Measurements from ENCODE around the gene LMAN2.
"Not testable (repeated sequence)": the region's sequence is repeated elsewhere in the genome, so short reads cannot be mapped to it uniquely, and the experiment has no call there.

Gene LMAN2

DNA sequence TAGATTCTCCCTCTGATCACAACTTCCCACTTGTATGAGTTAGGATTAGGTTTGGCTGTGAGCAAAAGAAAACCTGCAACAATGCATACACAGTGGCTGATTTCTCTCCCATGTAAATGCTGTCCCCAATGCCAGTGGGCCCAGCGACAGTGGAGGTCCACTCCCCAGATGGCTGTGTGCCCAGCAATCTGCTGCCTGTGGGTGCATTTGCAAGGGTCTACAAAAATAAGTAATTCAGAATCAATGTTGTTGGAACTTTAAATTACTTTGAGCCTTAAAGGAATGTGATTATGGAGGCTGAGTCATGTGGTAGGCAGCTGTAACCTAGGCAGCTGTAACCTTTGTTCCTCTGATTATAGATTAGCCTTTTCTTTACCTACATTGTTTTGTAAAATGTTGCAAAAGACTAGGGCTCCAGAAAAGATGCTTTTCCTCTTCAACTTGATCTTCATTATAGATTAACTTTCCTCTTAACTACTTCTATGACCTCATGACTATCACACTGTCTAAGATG, 25.5 kb downstream of the LMAN2 start:
- ATAC-seq: no peak

DNA sequence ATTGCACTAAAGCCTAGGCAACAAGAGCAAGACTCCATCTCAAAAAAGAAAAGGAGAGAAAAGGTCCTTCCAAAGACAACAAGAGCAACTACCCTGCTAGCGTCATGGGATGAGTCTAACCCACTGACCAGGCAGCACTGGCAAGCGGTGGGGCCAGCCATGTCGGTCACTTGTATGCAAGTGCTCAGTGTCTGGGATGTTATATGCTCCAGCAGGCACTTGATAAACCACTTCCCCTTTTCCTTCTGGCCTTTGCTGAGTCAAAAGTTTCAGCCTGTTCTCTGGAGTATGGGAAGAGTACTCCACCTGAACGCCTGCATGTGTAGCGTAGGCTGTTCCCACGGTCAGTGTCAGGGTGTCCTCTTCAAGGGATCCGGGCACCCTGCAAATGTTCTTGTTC, 30.6 kb downstream of the LMAN2 start:
- ATAC-seq: no peak

DNA sequence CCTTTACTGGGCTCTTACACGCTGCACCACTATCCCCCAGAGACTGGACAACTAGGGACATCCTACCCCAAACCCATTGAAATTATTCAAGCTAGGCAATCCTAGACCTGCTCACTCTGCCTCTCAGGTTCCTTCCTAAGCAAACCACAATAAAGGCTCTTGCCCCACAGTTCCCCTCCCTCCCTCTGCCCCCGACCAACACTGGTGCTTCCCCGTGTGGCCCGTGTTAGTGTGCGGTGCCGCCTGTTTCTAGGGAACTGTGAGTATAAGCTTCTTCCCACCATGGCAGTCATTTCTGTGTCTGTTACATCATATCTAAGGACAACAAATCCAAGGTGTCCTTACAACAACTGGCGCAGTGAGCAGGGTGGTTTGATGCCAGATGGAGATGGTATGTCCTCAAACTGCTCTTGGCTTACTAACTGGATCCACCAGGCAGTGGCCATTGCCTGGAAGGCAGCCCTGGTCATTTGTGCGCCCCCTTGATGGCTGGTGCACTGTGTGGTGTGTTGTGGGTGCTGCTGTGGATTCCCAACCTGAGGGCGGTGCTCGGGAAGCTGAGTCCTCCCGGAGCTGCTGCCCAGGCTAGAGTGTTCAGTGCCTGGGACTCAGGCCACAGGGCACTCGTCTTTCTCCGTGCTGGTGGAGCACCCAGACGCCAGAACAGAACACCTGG, 31.4 kb downstream of the LMAN2 start:
- ATAC-seq: peak in 1 of 2 donors; percentile 20

DNA sequence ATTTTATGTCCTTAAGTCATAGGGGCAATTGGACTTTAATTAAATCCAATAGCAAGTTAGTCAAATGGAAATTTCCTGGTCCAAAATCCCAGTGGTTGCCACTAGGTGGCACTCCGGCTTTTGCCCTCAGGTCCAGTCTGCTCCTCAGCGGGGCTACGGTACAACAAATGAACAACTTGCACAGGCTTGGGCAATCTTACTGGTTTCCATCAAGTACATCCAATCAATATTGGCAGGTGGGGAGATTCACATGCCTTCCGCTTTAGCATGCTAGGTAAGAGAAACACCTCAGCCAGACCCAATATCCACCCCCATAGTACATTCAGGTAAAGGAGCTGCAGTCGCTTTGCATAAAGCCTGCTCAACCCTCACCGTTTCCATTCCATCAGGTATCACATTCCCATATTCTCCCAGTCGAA, 33.5 kb downstream of the LMAN2 start:
- ATAC-seq: peak; percentile 64 to 78

DNA sequence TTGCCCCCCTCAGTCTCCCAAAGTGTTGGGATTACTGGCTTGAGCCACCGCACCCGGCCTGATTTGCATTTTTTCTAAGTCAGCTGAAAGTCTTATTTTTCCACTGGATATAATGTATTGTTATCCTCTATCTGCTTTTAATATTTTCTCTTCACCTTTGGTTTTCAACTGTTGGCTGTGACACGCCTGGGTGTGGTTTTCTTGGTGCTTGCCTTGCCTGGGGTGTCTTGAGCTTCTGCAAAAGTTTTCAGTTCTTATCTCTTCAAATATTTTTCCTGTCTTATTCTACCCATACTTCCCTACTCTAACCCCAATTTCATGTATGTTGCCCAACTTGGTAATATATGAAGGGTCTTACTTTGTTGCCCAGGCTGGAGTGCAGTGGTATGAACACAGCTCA, 35.5 kb downstream of the LMAN2 start:
- no peak for ATAC-seq

DNA sequence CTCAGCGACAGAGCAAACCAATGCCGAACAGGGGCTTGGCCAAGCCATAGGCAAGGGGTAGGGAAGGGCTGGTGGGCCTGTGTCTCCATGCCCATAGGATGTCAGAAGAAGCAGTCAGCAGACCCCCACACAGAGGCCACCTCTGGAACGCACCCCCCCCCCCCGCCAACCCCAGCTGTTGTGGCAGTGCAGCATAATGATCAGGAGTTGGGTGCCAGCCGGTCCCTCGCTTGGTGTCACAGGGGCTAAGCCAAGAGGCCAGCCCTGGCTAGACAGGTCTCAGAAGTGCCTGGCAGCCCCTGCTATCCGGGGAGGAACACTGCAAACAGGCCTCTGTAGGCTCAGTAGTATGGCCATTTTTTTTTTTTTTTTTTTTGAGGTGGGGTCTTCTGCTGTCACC, 36.1 kb downstream of the LMAN2 start:
- no peak for ATAC-seq

DNA sequence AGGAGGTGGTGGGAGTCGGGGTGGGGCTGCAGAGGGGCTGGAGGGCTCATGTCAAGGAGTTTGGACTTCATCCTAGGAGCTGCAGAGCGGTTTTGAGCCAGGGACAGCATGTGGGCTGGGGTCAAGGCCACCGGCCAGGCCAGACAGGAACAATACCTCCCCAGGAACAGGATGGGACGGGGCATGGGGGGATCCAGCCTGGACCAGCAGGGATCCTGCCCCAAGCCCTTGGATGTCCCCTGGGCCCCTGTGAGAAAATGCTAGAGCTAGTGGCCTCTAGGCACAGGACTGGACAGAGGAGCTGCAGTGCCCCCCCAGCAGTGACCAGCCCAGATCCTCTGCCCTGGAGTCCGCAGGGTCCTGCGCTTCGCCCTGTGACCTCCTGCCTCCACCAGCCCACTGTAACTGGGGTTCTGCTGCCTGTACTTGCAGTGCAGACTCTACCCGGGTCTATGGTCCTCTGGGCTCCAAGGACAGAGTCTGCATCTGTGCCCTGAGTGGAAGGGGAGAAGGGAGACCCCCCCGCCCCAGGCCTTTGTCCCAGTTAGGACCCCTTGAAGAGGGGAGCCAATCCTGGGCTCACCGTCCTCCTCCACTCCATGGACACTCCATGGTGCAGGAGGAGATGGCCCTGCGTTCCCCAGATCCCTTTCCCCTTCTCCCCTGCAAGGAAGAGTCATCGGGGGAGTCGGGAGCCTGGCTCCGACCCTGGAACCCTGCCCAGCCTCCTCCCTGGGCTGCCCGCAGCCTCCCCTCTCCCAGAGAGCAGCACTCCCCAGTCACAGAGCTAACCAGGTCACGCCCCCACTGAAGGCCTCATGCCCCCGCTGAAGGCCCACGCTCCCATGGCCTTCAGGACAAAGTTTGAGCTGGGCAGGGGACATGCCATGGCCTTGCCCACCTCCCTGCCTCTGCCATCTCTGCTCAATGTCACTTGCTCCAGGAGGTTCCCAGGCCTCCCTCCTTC, 36.8 kb downstream of the LMAN2 start:
- no peak for ATAC-seq

DNA sequence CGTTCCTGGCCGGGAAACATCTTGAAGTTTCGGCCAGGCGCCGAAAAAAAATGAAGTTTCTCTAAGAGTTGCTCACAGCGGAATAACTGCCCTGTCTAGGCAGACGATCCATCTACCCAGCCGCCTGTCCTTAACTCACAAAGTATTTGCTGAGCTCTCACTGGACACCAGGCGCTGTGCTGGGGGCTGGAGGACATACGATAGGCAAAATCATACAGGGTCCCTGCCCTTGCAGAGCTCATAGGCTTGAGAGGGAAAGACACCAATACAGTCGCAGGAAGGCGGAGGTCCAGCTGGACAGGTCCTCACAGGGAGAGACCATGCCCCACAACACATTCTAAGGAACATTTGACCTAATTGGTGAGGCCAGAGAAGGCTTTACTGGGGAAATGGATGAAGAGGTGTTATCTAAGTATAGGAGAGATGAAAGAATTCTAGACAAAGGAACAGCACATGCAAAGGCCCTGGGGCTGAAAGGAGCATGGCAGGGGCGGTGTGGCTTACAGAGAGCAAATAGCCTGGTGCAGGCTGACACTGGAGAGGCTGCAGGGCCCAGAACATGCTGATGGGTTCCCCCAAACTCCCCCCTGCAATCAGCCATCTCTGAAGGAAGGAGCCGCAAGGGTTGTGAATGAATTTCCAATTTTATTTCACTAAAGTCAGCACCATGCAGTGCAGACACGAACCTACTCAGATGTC, 37.8 kb downstream of the LMAN2 start:
- no peak for ATAC-seq

DNA sequence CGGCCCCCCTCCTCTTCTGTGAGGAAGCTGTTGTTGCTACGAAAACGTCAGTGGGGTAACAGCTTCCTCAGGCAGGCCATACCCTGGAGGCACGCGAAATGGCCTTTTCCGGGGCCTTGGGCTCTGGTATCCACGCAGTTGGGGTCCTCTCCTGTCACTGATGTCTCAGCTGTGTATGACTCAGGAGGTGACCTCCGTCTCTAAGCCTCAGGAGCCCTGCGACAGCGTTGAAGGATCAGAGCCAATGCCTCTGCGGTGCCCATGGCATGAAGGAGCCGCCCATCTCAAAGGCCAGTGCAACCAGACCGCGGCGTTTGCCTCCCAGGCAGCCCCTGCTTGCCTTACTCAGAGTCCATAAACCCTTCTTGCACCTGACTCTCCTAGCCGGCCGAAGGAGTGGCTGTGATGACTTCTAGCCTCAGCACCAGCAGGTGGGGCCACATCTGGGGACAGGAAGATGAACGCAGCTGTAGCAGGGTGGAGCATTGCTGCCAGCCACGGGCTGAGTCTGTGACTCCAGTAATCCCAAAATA, 38.8 kb downstream of the LMAN2 start:
- peak; percentile 9 for ATAC-seq

DNA sequence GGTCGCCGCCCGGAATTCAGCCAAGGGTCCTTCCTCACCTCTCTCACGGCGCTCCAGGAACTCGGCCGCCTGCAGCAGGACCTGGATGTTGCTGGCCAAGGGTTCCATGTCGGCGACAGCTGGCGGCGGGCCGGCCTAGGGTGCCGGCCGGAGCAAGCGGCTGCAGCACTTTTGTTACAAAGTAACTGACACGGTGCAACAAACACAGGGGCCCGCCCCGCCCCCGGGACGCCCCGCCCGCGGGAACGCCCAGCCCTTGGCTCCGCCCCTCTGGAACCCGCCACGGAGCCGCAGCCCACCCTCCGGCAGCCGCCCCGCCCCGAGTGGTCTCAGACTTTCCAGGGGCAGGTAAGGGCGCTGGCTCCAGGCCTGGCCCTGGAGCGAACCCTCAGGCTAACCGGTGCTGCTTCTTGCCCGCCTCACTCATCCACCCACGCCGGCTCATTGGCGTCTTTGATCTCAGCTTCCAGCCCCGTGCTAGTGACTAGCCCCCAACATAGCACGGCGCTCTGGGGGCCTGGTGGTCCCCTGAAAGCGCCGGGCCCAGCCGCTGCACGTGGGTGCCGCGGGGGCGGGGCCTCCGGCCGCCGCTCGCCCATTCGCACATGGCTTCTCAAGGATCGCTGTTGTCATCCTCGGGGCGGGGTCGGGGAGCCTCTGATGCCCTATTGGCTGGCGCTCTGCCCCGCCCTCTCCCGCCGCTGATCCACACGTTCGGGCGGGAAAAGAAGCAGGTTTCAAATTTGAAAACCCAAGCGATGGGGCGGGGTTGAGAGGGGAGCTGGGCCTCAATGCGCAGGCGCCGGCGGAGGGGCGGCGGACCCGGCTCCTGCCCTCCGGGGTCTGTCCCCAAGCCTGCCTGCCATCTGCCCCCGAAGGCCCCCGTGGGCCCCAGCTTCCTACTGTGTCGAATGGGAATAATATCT, 39.5 kb downstream of the LMAN2 start, which contains the start of gene MXD3:
Gene MXD3, minus strand, starts transcription at position 176 of the 926 bp plus-strand sequence. Its CDS starts 68 bp downstream, at position 108.
- peak; percentile 92 to 93 for ATAC-seq

DNA sequence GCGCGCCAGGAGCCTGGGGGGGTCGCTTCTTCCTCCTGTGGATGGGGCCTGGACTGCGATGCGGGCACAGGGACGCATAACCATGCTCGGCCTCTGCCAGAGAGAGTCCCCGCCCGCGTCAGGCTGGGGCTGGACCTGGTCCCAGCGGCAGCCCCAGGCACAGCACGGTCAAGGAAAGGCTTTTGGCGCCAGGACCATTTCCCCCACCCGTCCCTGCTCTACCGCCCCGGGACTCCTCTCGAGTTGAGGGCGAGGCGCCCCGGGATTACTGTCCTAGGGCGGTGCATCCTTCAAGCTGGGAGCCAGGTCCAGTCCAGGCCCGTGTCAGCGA, 40.1 kb downstream of the LMAN2 start:
- no peak for ATAC-seq

DNA sequence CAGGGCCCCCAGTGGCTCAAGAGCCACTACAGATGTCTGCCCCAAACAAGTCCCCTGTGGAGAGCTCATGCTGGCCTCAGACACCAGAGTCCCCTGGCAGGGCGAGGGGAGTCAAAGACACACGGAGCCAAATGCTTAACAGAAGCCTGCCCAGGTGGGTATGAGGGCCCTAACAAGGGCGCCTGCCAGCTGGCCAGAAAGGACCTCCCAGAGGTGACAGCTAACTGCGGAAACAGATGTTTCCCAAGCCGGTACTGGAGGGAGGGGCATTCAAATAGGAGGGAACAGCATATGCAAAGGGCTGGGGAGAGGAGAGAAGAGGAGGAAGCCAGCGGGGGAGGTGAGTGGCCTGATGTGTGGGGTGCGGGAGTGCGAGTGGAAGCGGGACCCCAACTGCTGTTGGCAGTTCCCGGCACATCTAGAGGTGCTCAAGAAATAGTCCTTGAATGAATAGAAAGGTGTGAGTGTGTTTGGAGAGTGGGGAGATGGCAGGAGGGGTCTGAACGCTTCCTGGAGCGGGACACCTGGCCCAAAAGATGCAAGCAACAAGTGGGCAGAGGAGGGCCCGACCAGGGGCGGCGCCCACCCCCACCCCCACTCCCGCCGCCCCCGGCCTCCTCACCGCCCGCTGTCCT, 40.6 kb downstream of the LMAN2 start:
- no peak for ATAC-seq

DNA sequence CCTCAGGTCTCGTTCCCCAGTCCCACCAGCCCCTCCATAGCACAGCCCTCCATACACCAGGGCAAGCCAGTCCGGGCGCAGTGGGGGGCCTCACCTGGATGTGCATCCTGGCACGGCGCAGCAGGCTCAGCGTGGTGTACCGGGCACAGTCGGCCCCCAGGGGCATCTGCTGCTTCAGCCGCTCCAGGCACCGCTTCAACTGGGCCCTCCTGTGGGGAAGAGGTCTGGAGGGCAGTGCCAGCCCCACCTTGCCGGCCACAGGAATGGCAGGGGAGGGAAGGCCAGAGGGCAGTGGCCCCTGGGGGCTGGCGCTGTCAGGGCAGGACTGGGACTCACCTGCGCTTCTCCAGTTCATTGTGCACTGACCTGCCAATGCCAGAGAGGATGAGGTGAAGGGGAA, 41.1 kb downstream of the LMAN2 start:
- ATAC-seq: no peak

DNA sequence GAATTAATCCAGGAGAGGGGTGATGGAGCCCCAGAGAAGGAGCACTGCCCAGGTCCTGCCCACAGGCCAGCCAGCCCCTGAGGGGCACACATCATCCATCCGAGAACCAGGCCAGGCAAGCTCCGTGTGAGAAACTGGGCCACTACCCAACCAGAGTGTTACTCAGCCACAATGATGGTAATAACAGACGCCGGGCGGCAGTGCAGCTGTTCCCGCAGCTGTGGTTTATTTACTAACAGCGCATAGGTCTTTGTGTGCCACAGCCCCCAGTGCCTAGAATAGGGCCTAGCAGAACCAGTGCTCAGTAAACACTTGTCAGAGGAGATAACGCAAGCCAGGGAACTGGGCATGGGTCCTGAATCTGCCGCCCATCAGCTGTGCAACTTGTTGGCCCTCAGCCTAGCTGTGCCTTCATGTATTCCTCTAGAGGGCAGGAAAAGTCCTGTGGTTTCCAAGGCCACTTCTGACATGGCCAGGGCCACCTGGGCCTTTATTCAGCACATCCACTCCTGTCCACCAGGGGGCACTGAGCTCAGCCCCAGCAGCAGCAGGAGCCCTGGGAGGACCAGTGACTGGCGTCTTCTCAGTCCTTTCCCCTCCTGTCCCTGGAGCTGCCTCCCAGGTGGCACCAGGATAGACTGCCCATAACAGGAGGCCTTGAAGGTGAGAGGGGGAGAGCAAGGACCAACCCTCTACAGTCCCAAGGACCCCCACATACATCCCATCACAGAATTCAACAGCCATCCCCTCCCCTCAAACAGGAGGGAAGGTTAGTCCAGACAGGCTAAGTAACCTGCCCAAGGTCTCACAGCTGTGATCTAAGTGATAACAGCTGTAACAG, 41.9 kb downstream of the LMAN2 start:
- peak in 1 of 2 donors; percentile 37 for ATAC-seq

DNA sequence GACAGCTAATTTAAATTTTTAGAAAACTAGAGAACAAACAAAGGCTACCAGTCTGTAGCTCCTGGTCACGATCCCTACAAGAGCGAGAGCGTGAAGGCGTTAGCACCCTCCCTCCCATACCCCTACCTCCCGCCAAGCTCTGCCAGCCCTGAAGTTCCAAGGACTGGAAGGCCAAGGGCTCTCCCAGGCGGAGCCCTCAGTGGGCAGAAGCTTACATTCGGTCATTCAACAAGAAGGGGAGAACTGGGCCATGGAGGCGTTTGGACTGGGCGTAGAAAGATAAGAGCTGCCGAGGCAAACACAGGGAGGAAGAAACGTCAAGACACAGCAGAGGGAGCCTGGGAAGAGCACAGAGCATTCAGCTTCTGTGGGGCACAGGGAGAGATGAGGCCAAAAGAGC, 42.7 kb downstream of the LMAN2 start:
- ATAC-seq: no peak

DNA sequence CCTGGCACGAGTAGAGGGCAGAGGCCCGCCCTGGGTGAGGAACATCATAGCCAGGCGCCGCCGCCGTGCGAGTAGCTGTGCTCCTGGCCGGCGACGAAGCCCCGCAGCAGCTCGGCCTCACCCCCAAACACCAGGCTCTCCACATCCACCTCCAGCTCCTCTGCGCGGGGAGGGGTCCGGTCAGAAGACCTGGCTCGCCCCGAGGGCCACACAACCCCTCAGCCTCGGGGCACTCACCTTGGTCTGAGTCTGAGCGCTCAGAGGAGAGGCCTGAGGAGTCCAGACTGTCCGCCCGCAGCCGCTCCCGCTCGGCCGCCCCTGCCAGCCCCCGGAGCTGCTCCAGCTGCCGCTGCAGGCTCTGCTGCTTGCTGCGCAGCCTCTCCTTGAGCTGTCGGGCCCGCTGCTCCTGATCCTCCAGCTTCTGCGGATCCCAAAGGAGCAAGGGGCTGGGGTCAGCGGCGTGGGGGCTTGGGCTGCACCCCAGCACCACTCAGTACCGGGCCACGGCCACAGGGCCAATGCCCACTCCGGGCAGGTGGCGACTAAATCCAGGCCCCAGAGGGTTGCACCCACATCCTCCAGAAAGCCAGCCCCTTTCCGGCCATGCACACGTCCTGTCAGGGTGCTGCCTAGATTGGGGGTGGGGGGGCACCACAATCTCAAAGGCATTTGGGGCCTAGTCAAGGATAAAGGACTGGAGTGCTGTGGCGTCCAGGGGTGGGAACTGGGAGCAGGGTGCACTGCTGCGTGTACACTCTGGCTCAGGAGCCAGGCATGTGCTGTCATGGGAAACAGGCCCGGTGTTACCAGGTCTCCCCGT, 43.7 kb downstream of the LMAN2 start:
- no peak for ATAC-seq

DNA sequence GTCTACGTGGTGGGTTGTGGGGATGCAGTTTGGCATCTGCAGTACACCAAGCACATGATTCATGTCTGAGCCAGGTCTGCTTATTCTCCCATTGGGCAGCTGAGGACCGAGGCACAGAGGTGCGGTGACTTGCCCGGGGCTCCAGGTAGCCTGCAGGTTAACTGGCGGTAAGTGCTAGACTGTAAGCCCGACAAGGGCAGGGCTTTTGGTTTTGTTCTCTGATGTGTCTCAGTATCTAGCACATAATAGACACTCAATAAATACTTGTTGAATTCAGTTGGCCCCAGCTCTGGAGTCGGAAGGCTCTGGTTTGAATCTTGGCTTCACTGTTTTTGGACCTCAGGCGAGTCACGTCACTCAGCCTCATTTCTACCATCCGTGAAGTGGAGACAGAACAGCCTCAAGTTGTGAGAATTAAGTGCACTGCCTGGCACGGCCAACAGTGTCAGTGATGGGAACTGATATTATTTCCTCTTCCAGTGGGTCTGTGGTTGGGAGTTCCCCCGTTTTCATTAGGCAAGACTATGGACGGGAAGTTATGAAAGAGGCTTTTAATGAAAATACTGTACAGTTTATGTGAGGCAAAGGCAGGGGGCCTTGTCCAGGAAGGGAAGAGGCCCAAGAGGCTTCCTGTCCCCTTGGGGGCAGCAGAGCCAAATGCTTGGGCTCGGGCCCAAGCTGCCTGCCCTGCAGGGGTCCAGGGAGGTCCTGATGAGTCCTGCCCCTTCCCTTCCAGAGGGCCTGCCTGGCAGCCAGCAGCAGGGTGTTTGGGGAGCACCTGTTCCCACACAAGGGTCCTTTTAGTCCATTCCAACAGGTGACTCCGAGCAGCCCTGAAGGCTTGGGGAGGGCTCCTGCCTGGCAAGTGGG, 44.6 kb downstream of the LMAN2 start:
- ATAC-seq: no peak

DNA sequence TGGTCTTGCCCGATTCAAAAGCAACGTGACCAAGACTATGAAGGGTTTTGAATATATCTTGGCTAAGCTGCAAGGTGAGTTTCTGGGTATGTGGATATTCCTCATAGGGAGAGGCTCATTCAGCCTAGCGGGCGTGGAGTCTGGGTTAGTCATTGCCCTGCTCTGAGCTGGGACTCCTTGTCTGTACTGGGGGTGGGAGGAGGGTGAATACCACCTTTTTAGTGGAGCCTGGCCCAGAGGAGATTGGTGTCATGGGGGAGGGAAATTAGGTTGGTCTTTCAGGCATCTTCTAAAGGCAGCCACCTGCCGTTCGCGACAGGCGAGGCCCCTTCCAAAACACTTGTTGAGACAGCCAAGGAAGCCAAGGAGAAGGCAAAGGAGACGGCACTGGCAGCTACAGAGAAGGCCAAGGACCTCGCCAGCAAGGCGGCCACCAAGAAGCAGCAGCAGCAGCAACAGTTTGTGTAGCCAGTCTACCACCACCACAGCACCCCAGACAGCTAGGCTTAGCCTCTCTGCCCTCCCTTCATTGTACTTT, 45.3 kb downstream of the LMAN2 start:
- ATAC-seq: not testable (repeated sequence)

All from activated CD4-positive, CD25-positive, alpha-beta regulatory T cell treated with anti-CD3 and anti-CD28 coated beads, Interleukin-2, amount 50 U/mL, for 24 hours (primary cell).